Keratinocyte (primary cell): ENCODE data around the gene NAA25. TPM values are rescaled to one million over a fixed set of nuclear protein-coding genes. Genes with fewer than 3 reads are reported as not detected.

ENCODE experiments used
- DNase-seq: peaks from one replicate; pipeline ENCODE4 v3.0.0-alpha.2; 2011; ENCODE audit warnings: low read depth, missing footprints, low spot score
- FAIRE-seq: peaks from 2 replicates; lab custom pipeline; 2011; peaks lifted over from hg19 to GRCh38; lab: Jason Lieb, UNC
- H2AFZ ChIP-seq: 2 replicates; pipeline ENCODE4 v1.6.0; 2012; ENCODE audit warnings: low read length, control low read depth, inconsistent platforms; ENCODE audit not compliant: control insufficient read depth
- H3K27ac ChIP-seq: 2 replicates; pipeline ENCODE4 v1.5.1; 2011; ENCODE audit warnings: low read length; ENCODE audit not compliant: control insufficient read depth, insufficient read depth
- H3K27me3 ChIP-seq: 3 replicates; pipeline ENCODE4 v1.6.0; 2011; ENCODE audit warnings: low read length; ENCODE audit not compliant: control insufficient read depth, insufficient read depth; ENCODE audit errors: extremely low read depth
- H3K36me3 ChIP-seq, 2 experiments: 2 replicates in 1 of 2; 3 replicates in 1 of 2; pipeline ENCODE4 v1.5.1; 2011; ENCODE audit warnings: low read length in 2 of 2, mild to moderate bottlenecking in 1 of 2; ENCODE audit not compliant: control insufficient read depth in 2 of 2, insufficient read depth in 2 of 2; ENCODE audit errors: extremely low read depth in 1 of 2
- H3K4me1 ChIP-seq: 3 replicates; pipeline ENCODE4 v1.5.1; 2011; ENCODE audit warnings: low read length; ENCODE audit not compliant: control insufficient read depth, insufficient read depth; ENCODE audit errors: extremely low read depth
- H3K4me2 ChIP-seq: 3 replicates; pipeline ENCODE4 v1.6.0; 2011; ENCODE audit warnings: low read depth, low read length; ENCODE audit not compliant: control insufficient read depth, insufficient read depth; ENCODE audit errors: extremely low read depth
- H3K4me3 ChIP-seq, 3 experiments: fragments of 200-600 bp in 1 of 3; sonication (generic) in 1 of 3; 2 replicates in 2 of 3; 3 replicates in 1 of 3; pipeline ENCODE4 v1.5.1; 2011 to 2016; ENCODE audit warnings: low read length in 3 of 3, mild to moderate bottlenecking in 3 of 3, control low read depth in 2 of 3, inconsistent platforms in 1 of 3, low read depth in 1 of 3, mixed read lengths in 1 of 3, mixed run types in 1 of 3, moderate library complexity in 1 of 3; ENCODE audit not compliant: control insufficient read depth in 2 of 3, insufficient read depth in 2 of 3; ENCODE audit errors: extremely low read depth in 1 of 3
- H3K79me2 ChIP-seq: 2 replicates; pipeline ENCODE4 v1.6.0; 2012; ENCODE audit warnings: low read length; ENCODE audit not compliant: control insufficient read depth, insufficient read depth
- H3K9ac ChIP-seq: 3 replicates; pipeline ENCODE4 v1.6.0; 2011; ENCODE audit warnings: low read length; ENCODE audit not compliant: control insufficient read depth, insufficient read depth; ENCODE audit errors: extremely low read depth
- H3K9me1 ChIP-seq: 3 replicates; pipeline ENCODE4 v1.6.0; 2011; ENCODE audit warnings: low read length; ENCODE audit not compliant: control insufficient read depth, insufficient read depth; ENCODE audit errors: extremely low read depth
- H3K9me3 ChIP-seq: 2 replicates; pipeline ENCODE4 v1.5.1; 2012; ENCODE audit warnings: low read depth, low read length; ENCODE audit not compliant: control insufficient read depth
- H4K20me1 ChIP-seq: 3 replicates; pipeline ENCODE4 v1.6.0; 2011; ENCODE audit warnings: low read length; ENCODE audit not compliant: control insufficient read depth, insufficient read depth; ENCODE audit errors: extremely low read depth
- CTCF ChIP-seq, 3 experiments: IDR thresholded peaks in 1 of 3; conservative IDR thresholded peaks in 1 of 3; optimal IDR thresholded peaks in 1 of 3; 2 replicates in 2 of 3; 3 replicates in 1 of 3; pipeline versions ENCODE3 to v1.5.1; 2011; ENCODE audit warnings: low read length in 3 of 3, mild to moderate bottlenecking in 3 of 3, moderate library complexity in 2 of 3, control low read depth in 1 of 3, inconsistent platforms in 1 of 3; ENCODE audit not compliant: insufficient read depth in 2 of 3; ENCODE audit errors: extremely low read depth in 1 of 3
- EZH2 ChIP-seq: IDR thresholded peaks from one replicate; pipeline ENCODE4 v1.6.1; 2012; ENCODE audit warnings: inconsistent platforms, mild to moderate bottlenecking, low read length, moderate library complexity
- dilution Hi-C: fragments of 300-500 bp; cut with MboI; formaldehyde crosslinking; loops from one replicate; pipeline ENCODE4 v1.7.0; 2020; ENCODE audit warnings: low sequenced_read_pairs; ENCODE audit not compliant: extremely low pct_ligation_motif_present
- polyA plus RNA-seq, 5 experiments: library from polyadenylated mRNA; depleted of rRNA in 3 of 5; stranded (reverse) in 3 of 5; stranded (forward) in 1 of 5; unstranded in 1 of 5; fragments of >200 nt; gene quantifications; 1 replicate in 1 of 5; 2 replicates in 3 of 5; 3 replicates in 1 of 5; pipeline versions ENCODE4 v1.2.1 to v1.2.3, GENCODE V29; 2011 to 2012; ENCODE audit warnings: missing spikeins in 2 of 5, low read depth in 1 of 5, low replicate concordance in 1 of 5

NAA25 gene
- polyA plus RNA-seq, 1 donor (not counting 4 experiments of a cell fraction or from before 2014, with no cell fraction given), result 26.1 TPM

GRCh38 chr12:111991946-111992345 is 116.6 kb downstream of the NAA25 start:
- H3K9me1 ChIP-seq, result no peaks in the 10 kb centered on the region
- TF ChIP-seq EZH2 (no peak), CTCF (optimal IDR thresholded peaks at IDR 0.05 in 1 of 3, IDR thresholded peaks at IDR 0.05 in 1 of 3, conservative IDR thresholded peaks at IDR 0.05 in 1 of 3; ENCODE audit: extremely low read depth in 1 of 3, insufficient read depth in 2 of 3, low read length in 3 of 3) (no peak)
- no peaks in the 10 kb centered on the region for H3K9me3 ChIP-seq
- no peak overlapping the region for H3K4me2 ChIP-seq
- H3K4me3 ChIP-seq, result no peak overlapping the region
- no peaks in the 10 kb centered on the region for H3K36me3 ChIP-seq
- no peak for DNase-seq
- no peaks in the 10 kb centered on the region for H3K27me3 ChIP-seq
- no peak overlapping the region for H3K27ac ChIP-seq
- H3K4me1 ChIP-seq, result peaks cover 3% of the 10 kb centered on the region
- no peak overlapping the region for H2AFZ ChIP-seq
- H3K79me2 ChIP-seq, result no peaks in the 10 kb centered on the region
- FAIRE-seq, result no peak
- dilution Hi-C loops, result no loop called here
- no peaks in the 10 kb centered on the region for H4K20me1 ChIP-seq
- no peak overlapping the region for H3K9ac ChIP-seq

GRCh38 chr12:111991535-111991934 is 117.0 kb downstream of the NAA25 start:
- H2AFZ ChIP-seq, result no peak overlapping the region
- no peak for TF ChIP-seq CTCF (optimal IDR thresholded peaks at IDR 0.05 in 1 of 3, IDR thresholded peaks at IDR 0.05 in 1 of 3, conservative IDR thresholded peaks at IDR 0.05 in 1 of 3; ENCODE audit: extremely low read depth in 1 of 3, insufficient read depth in 2 of 3, low read length in 3 of 3)

More at GRCh38 chr12:111991535-111991934, 117.0 kb downstream of the NAA25 start:
- no peaks in the 10 kb centered on the region for H3K9me1 ChIP-seq
- H3K9me3 ChIP-seq, result no peaks in the 10 kb centered on the region
- no peaks in the 10 kb centered on the region for H3K79me2 ChIP-seq
- H3K36me3 ChIP-seq, result no peaks in the 10 kb centered on the region
- no peak overlapping the region for H3K4me3 ChIP-seq
- H3K4me1 ChIP-seq, result peaks cover 3% of the 10 kb centered on the region
- no peak overlapping the region for H3K4me2 ChIP-seq
- H4K20me1 ChIP-seq, result no peaks in the 10 kb centered on the region
- H3K27me3 ChIP-seq, result no peaks in the 10 kb centered on the region
- H3K27ac ChIP-seq, result no peak overlapping the region
- H3K9ac ChIP-seq, result no peak overlapping the region
- dilution Hi-C loops, result no loop called here
- FAIRE-seq (no peak), DNase-seq (no peak)
